B cell (primary cell): Measurements from ENCODE around the gene TSPAN18. TPM values are rescaled to one million over a fixed set of nuclear protein-coding genes. Genes with fewer than 3 reads are reported as not detected.

Source experiments
- ATAC-seq: fragments of 200-7000 bp; cut with Tn5 transposase; one replicate; pipeline ENCODE4 v1.10.0; 2021; ENCODE audit warnings: low read depth, mild to moderate bottlenecking, moderate number of reproducible peaks, moderate library complexity
- CTCF ChIA-PET: fragments of 350-600 bp; sonication (Branson Sonifier 250); formaldehyde crosslinking; loops from one replicate; lab custom pipeline; 2021; ENCODE audit warnings: antibody characterized with exemption, inconsistent platforms; lab: Charles Lee
- POLR2A ChIA-PET: fragments of 350-600 bp; sonication (Branson Sonifier 250); formaldehyde crosslinking; loops from one replicate; lab custom pipeline; 2021; ENCODE audit warnings: antibody characterized with exemption; lab: Charles Lee
- DNase-seq: peaks from one replicate; pipeline ENCODE4 v3.0.0; 2013
- H2AFZ ChIP-seq: 2 replicates; pipeline ENCODE4 v1.6.1; 2012; ENCODE audit warnings: mild to moderate bottlenecking, low read depth, low read length; ENCODE audit not compliant: insufficient read depth, poor library complexity, severe bottlenecking
- H3K27ac ChIP-seq, 2 donors: 1 replicate in 1 of 2; 2 replicates in 1 of 2; pipeline ENCODE4 v1.5.1; 2012 to 2013; ENCODE audit warnings: low read length in 2 of 2, mild to moderate bottlenecking in 2 of 2, moderate library complexity in 1 of 2
- H3K27me3 ChIP-seq, 4 experiments: fragments of 200-600 bp in 1 of 4; sonication (generic) in 1 of 4; replicated peaks in 1 of 4; 1 replicate in 2 of 4; 2 replicates in 2 of 4; pipeline versions ENCODE4 v1.6.1 to v1.7.0; 2013 to 2016; ENCODE audit warnings: low read length in 3 of 4, mild to moderate bottlenecking in 2 of 4, mixed read lengths in 1 of 4, moderate library complexity in 1 of 4; ENCODE audit not compliant: insufficient read depth in 4 of 4, control insufficient read depth in 3 of 4; ENCODE audit errors: control extremely low read depth in 1 of 4
- H3K36me3 ChIP-seq, 2 experiments: replicated peaks in 1 of 2; 1 replicate in 1 of 2; 2 replicates in 1 of 2; pipeline versions ENCODE4 v1.6.1 to v1.7.1; 2013; ENCODE audit warnings: low read length in 1 of 2; ENCODE audit not compliant: insufficient read depth in 2 of 2, control insufficient read depth in 1 of 2; ENCODE audit errors: control extremely low read depth in 1 of 2, extremely low read depth in 1 of 2
- H3K4me1 ChIP-seq, 2 donors: fragments of 200-600 bp in 1 of 2; sonication (generic) in 1 of 2; 1 replicate in 1 of 2; 2 replicates in 1 of 2; pipeline versions ENCODE4 v1.5.1 to v1.6.1; 2013 to 2017; ENCODE audit warnings: low read length in 2 of 2; ENCODE audit not compliant: control insufficient read depth in 2 of 2, insufficient read depth in 2 of 2
- H3K4me2 ChIP-seq: replicated peaks from 2 replicates; pipeline ENCODE3; 2012; ENCODE audit warnings: mild to moderate bottlenecking, low read depth, low read length; ENCODE audit not compliant: poor library complexity, severe bottlenecking
- H3K4me3 ChIP-seq, 5 experiments: fragments of 200-600 bp in 1 of 5; sonication (generic) in 1 of 5; 1 replicate in 3 of 5; 2 replicates in 2 of 5; pipeline versions ENCODE4 v1.5.1 to v1.7.0; 2011 to 2016; ENCODE audit warnings: low read length in 4 of 5, mild to moderate bottlenecking in 4 of 5, low read depth in 2 of 5, control low read depth in 1 of 5, moderate library complexity in 1 of 5; ENCODE audit not compliant: insufficient read depth in 1 of 5; ENCODE audit errors: control extremely low read depth in 1 of 5, extremely low read depth in 1 of 5
- H3K79me2 ChIP-seq: fragments of 200-600 bp; sonication (generic); one replicate; pipeline ENCODE4 v1.6.0; 2016; ENCODE audit warnings: low read length; ENCODE audit not compliant: control insufficient read depth, insufficient read depth
- H3K9ac ChIP-seq: fragments of 200-600 bp; sonication (generic); 2 replicates; pipeline ENCODE4 v1.6.1; 2017; ENCODE audit warnings: mild to moderate bottlenecking, low read length, moderate library complexity
- H3K9me3 ChIP-seq, 3 donors: one replicate each; pipeline versions ENCODE4 v1.6.1 to v1.7.1; 2013; ENCODE audit warnings: low read length in 2 of 3; ENCODE audit not compliant: control insufficient read depth in 2 of 3, insufficient read depth in 1 of 3; ENCODE audit errors: control extremely low read depth in 1 of 3
- H4K20me1 ChIP-seq: 2 replicates; pipeline ENCODE4 v1.6.0; 2012; ENCODE audit warnings: mild to moderate bottlenecking, low read length; ENCODE audit not compliant: insufficient read depth, control insufficient read depth, poor library complexity, severe bottlenecking
- H3K27ac Mint-ChIP-seq: one replicate; pipeline ENCODE4 v1.8.0; 2021; ENCODE audit warnings: mixed read lengths
- H3K27me3 Mint-ChIP-seq: one replicate; pipeline ENCODE4 v1.8.0; 2021; ENCODE audit warnings: mixed read lengths
- H3K4me1 Mint-ChIP-seq: one replicate; pipeline ENCODE4 v1.8.0; 2021; ENCODE audit warnings: mixed read lengths
- H3K4me3 Mint-ChIP-seq: one replicate; pipeline ENCODE4 v1.8.0; 2021; ENCODE audit warnings: mixed read lengths
- H3K9me3 Mint-ChIP-seq: one replicate; pipeline ENCODE4 v1.8.0; 2022; ENCODE audit warnings: mixed read lengths; ENCODE audit not compliant: insufficient read depth
- EZH2 ChIP-seq: IDR thresholded peaks from 2 replicates; pipeline ENCODE4 v1.6.1; 2012; ENCODE audit warnings: borderline replicate concordance, low read depth, mild to moderate bottlenecking, moderate library complexity, low read length; ENCODE audit not compliant: insufficient read depth, poor library complexity, severe bottlenecking
- WGBS: methylation state at CpG from one replicate; pipeline ENCODE4 v1.1.5; 2013; ENCODE audit warnings: missing lambda C conversion rate; ENCODE audit not compliant: insufficient coverage; 5-methylcytosine and 5-hydroxymethylcytosine counted together
- intact Hi-C: fragments of 100-400 bp; cut with micrococcal nuclease; formaldehyde crosslinking; loops from one replicate; pipeline ENCODE4 v1.10.0; 2022
- polyA plus RNA-seq: library from polyadenylated mRNA; depleted of rRNA; stranded (reverse); fragments of >200 nt; gene quantifications from 2 replicates; pipeline ENCODE4 v1.2.3, GENCODE V29; 2012
- total RNA-seq, 2 donors: library from RNA; stranded (reverse); fragments of 120-200 nt in 1 of 2; gene quantifications; 1 replicate in 1 of 2; 2 replicates in 1 of 2; pipeline versions ENCODE4 v1.2.3 to v1.2.4, GENCODE V29; 2013 to 2022
- TF ChIP-seq, protein P1 (sequence below): fragments of 200-600 bp; IDR thresholded peaks from one replicate; pipeline ENCODE4 v1.8.0; 2022; ENCODE audit warnings: antibody characterized with exemption, mild to moderate bottlenecking

Gene TSPAN18
- total and polyA plus RNA-seq, 2 donors (not counting 1 experiment from before 2014, with no cell fraction given) = 0.75 to 2.0 TPM

DNA sequence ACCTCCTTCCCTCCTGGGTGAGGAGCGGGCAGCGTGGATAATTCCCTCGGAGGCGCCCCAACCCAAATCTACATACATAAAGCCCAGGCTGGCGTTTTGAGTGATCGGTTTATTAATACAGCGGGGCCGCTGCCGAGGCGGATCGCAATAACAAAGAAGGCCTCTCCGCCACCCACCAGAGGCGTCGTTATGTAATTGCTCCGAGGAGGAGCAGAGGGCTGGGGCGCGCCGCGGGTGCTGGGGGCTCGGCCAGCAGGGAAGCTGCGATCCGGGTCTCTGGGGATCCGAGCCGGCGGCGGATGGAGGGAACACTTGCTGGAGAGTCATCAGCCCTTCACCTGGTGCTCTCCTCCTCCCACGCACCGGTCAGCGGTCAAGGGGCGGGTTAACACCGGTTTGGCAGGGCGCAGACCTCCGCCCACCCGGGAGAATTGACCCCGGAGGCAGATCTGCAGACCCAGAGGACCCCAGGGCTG, 230.3 kb downstream of the TSPAN18 start:
- Histone ChIP-seq H3K4me3 (no peak overlapping the region), H4K20me1 (no peaks in the 10 kb centered on the region), H3K36me3 (no peaks in the 10 kb centered on the region), H3K79me2 (no peaks in the 10 kb centered on the region), H3K4me2 (no peak overlapping the region), H3K27ac (no peak overlapping the region), H3K9me3 (no peaks in the 10 kb centered on the region), H3K9ac (no peak overlapping the region), H3K27me3 (no peaks in the 10 kb centered on the region), H3K4me1 (peaks cover 0 to 5% of the 10 kb centered on the region in 2 donors), H2AFZ (no peak overlapping the region)
- intact Hi-C loops = no loop called here
- WGBS = 88% methylated on average over 27 of the region's 35 CpGs
- no peaks in the 10 kb centered on the region for H3K9me3 Mint-ChIP-seq
- no peak overlapping the region for H3K4me3 Mint-ChIP-seq
- H3K27ac Mint-ChIP-seq = no peak overlapping the region
- CTCF ChIA-PET = interaction anchor here (2.4 kb wide), 1 partner anchor 26 kb away, joined by 6 read pairs; no protein-coding TSS in a partner anchor
- peaks cover 15% of the 10 kb centered on the region for H3K4me1 Mint-ChIP-seq
- TF ChIP-seq, protein P1, sequence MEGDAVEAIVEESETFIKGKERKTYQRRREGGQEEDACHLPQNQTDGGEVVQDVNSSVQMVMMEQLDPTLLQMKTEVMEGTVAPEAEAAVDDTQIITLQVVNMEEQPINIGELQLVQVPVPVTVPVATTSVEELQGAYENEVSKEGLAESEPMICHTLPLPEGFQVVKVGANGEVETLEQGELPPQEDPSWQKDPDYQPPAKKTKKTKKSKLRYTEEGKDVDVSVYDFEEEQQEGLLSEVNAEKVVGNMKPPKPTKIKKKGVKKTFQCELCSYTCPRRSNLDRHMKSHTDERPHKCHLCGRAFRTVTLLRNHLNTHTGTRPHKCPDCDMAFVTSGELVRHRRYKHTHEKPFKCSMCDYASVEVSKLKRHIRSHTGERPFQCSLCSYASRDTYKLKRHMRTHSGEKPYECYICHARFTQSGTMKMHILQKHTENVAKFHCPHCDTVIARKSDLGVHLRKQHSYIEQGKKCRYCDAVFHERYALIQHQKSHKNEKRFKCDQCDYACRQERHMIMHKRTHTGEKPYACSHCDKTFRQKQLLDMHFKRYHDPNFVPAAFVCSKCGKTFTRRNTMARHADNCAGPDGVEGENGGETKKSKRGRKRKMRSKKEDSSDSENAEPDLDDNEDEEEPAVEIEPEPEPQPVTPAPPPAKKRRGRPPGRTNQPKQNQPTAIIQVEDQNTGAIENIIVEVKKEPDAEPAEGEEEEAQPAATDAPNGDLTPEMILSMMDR = no peak
- TF ChIP-seq EZH2 = no peak
- POLR2A ChIA-PET = no interaction called here
- DNase-seq (no peak), ATAC-seq (no peak)
- peaks cover 3% of the 10 kb centered on the region for H3K27me3 Mint-ChIP-seq

DNA sequence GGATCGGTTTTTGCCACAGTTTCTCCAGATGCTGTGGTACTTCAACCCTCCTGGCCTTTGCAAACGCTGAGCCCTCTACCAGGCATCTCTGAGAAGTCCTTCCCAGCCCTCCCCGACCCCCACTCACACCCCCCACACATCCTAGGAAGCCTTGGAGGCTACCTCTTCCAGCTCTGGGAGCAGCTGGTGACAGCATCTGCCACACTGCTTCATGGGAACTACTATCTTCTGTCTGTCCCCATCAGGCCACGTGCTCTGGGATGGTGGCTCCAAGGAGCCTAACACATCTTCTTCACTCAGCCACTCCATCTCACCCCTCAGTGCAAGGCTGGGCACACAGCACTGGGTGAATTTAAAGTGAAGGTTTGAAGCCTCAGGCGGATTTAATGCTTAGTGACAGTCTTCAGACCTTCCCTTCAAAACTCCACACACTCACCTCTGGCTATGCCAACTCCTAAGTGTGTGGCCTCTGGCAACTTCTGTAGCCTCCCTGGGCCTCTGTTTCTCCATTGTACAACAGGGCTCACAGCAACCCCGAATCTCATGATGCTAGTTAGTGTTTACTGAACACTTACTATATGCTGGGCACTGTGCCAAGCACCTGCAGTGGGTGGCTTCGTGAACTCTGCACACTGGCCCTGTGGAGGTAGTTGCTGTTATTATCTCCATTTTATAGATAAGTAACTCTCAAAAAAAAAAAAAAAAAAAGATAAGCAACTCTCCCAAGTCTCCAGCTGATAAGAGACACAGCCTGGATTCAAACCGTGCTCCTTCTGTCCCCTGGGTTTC, 231.2 kb downstream of the TSPAN18 start:
- intact Hi-C loops = no loop called here

More for the DNA sequence above, 231.2 kb downstream of the TSPAN18 start:
- Histone ChIP-seq H2AFZ (no peak overlapping the region), H4K20me1 (no peaks in the 10 kb centered on the region), H3K9me3 (no peaks in the 10 kb centered on the region), H3K4me2 (no peak overlapping the region), H3K9ac (no peak overlapping the region), H3K27ac (no peak overlapping the region), H3K27me3 (no peaks in the 10 kb centered on the region), H3K79me2 (no peaks in the 10 kb centered on the region), H3K4me1 (peaks cover 0 to 4% of the 10 kb centered on the region in 2 donors), H3K4me3 (no peak overlapping the region), H3K36me3 (no peaks in the 10 kb centered on the region)
- H3K27me3 Mint-ChIP-seq = peaks cover 3% of the 10 kb centered on the region
- H3K9me3 Mint-ChIP-seq = no peaks in the 10 kb centered on the region
- 91% methylated on average over 3 of the region's 8 CpGs for WGBS
- H3K4me3 Mint-ChIP-seq = no peak overlapping the region
- H3K4me1 Mint-ChIP-seq = peaks cover 9% of the 10 kb centered on the region
- ChIA-PET POLR2A (no interaction called here), CTCF (interaction anchor here (1.0 to 2.4 kb wide), 6 partner anchors 10 to 145 kb away, joined by 3 to 8 read pairs (median 4); no protein-coding TSS in a partner anchor)
- ATAC-seq (no peak), DNase-seq (no peak)
- TF ChIP-seq, protein P1 = no peak
- H3K27ac Mint-ChIP-seq = no peak overlapping the region
